ENCODE measurements around the gene DPYD.
"Not testable (repeated sequence)": the region's sequence is repeated elsewhere in the genome, so short reads cannot be mapped to it uniquely, and the experiment has no call there.

DPYD gene

GRCh38 chr1:97364086-97364485 lies 556.7 kb downstream of the DPYD start:
- no peak for DNase-seq (ENCODE audit: low read depth)

GRCh38 chr1:97356309-97356708 lies 564.5 kb downstream of the DPYD start:
- DNase-seq (ENCODE audit: low read depth): no peak

DNA sequence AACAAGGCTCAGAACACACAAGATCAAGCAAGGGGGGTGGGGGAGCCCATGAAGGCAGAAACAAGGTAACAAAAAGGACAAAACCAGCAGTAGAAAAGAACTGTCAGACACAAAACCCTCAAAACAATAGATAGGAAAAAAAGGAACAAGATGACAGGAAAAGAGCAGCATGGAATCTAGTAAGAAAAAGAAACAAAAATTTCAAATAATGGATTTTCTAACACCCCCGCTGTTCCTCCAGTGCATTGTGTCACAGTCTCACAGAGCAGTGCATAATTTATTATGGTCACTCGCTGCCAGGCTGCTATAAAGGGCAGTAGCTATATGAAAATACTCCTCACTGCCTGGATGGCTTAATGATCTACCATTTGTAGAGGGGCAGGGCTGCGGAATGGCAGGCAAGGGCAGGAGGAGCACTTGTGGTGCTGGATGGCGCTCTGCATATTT lies 567.9 kb downstream of the DPYD start:
- no peak for DNase-seq (ENCODE audit: low read depth)

DNA sequence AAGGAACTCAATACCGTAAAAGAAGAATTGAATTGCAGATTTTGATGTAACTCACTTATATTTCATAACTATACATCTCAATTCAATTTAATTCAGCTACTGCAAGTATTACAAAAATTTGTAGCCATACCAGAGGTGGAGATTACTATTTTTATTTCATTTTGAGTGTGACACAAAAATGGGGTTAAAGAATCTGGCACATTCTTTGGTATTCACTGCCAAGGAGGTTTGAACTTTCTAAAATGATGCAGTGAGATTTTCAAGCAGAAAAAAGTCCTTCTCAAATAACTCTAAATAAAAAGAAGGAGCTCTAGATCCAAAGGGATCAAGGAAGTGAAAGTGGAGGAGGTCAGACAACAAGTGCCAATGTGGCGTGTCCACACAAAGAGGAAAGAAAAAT lies 569.0 kb downstream of the DPYD start:
- DNase-seq (ENCODE audit: low read depth): no peak

DNA sequence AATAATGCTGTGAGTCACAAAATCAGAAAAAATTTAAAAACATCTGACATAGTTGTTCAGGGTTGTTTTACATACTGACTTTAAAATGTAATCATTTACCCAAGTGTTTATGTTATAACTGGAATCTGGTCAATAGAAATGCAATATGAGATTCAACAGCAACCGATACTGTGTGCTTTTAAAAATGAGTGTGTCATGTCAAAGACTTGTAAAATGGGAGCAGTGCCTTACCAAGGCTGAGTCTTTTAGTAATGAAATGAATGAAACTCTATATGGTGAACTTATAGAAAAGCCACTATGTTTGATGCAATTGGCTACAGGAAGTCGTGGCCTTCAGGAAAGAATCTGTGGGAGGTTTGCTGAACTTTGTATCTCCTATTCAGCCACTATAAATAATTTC lies 570.2 kb downstream of the DPYD start:
- no peak for DNase-seq (ENCODE audit: low read depth)

- no peak for DNase-seq (ENCODE audit: low read depth)
These were observed 570.6 kb downstream of the DPYD start for GRCh38 chr1:97350241-97350640.

GRCh38 chr1:97349794-97350193 lies 571.0 kb downstream of the DPYD start:
- DNase-seq (ENCODE audit: low read depth): not testable (repeated sequence)

DNA sequence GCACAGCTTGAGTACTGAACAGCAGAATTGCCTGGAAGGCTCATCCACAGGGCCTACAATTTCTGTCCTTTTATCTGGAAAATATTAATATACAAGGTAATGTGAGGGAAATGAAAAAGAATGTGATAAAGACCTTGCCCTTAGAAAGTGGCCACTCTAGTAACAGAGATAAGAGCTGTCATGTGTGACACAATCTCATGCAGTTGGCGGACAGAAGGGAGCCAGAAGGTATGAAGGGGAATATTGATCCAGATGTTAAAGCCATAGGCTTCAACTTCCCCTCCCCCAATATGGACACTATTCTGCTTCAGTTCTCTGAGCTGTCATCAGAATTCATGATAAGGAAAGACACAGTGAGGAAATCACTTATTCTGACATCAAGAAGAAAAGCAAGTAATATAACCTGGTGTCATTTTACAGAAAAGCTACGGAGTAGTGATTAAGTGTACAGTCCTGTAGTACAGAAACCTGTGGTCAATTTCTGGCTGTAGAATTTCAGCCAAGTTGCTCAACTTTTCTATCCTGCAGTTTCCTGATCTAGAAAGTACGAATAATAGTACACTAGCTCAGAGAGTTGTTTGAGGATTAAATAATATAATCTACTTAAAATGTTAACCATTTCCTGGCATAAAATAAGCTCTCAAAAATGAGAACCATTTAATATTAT lies 572.1 kb downstream of the DPYD start:
- DNase-seq (ENCODE audit: low read depth): no peak

GRCh38 chr1:97340951-97341350 lies 579.9 kb downstream of the DPYD start:
- no peak for DNase-seq (ENCODE audit: low read depth)

GRCh38 chr1:97338347-97338746 lies 582.5 kb downstream of the DPYD start:
- no peak for DNase-seq (ENCODE audit: low read depth)

DNA sequence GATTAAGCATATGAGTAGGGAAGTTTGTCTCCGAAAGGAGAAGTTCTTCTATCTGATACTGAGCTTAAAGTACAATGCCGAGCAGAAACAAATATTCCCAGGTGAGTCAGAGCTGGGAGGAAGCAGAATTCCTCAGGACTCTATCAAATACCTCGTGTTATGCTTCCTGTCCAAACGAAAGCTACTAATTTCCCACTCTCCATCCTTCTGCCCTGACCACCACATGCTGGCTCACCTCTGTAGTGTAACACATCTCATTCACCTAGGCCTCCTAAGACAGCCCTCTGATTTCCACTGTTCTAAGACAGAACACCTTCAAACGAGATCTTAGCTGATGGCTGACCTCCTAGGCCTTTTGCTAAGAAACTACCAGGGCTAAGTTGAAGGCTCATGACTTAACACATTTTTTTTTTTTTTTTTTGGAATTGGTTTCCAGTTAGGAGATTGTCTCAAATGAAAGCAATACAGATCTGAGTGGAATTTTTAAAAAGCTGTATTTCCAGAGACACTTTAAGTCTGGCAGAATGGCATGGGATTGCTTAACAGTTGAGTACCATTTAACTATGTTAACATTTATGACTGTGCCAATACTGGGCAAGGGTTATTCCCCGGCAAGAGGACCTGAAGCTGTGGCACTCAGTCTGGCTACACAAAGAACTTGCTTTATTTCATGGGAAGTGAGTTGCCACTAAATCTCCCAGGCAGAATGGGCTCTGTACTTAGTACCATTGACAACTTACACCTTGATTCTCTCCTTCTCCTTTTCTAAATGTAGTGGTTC lies 583.4 kb downstream of the DPYD start:
- no peak for DNase-seq (ENCODE audit: low read depth)

DNA sequence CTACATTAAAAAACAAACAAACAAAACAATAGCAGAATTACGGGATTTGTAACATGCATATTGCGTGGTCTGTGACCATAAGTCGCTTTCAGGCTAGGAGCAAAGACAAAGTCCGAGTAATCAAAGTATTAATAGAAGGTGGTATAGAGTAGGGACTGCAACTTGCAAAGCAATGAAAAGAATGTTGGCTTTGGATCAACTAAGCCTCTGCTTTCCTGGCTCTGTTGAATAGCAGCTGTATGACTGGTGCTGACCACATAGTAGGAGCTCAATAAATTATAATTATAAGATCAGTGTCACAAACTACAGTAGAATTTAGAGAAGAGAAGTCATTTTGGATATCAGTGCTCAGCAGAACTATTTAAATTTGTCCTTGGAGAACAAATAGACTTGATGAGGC lies 586.4 kb downstream of the DPYD start:
- no peak for DNase-seq (ENCODE audit: low read depth)

DNA sequence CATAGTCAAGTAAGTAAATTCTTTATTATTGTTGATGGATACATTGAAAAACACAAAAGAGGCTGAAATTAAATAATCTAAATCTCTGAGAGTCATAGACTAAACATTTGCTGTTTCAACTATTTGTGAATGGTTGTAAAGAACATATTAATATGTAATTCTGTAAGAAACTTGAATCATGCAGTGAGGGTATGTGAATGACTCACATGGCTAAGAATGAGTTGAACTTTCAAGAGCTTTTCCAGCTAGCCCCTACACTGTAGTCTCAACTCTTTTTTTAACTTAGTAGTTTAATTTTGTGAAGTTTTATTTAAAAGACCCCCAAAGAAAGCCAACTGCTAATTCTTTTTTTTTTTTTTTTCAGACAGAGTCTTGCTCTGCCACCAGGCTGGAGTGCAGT lies 588.1 kb downstream of the DPYD start:
- no peak for DNase-seq (ENCODE audit: low read depth)

DNA sequence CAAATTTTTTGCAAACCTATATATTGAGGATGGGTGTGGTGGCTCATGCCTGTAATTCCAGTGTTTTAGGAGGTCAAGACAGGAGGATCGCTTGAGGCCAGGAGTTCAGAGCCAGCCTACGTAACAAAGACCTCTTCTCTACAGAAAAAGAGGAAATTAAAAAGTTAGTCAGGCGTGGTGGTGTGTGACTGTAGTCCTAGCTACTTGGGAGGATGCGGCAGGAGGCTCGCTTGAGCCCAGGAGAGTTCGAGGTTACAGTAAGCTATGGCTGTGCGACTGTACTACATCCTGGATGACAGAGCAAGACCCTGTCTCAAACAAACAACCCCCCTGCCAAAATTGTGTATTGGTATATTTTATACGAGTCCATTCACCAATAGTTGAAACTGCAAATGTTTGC lies 589.7 kb downstream of the DPYD start:
- DNase-seq (ENCODE audit: low read depth): no peak

- DNase-seq (ENCODE audit: low read depth): no peak
These were observed 606.1 kb downstream of the DPYD start for GRCh38 chr1:97314685-97315084.

DNA sequence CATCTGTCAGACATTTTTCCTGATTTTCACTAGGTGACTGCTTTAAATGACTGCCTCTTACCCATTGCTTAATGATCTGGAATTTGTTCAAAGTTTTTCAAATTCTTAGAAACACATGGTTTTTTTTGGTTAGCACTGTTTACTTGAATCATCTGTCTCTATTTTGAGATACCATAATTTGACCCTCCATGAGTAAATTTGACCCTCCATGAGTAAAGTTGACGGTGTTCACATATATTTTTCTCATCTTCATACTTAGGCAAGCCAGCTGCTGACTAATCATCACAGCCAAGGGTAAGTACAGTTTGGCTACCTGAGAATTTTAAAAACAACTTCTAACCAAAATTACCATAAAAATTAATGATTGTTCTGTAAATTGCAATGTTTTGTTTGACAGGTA lies 612.7 kb downstream of the DPYD start:
- DNase-seq (ENCODE audit: low read depth): no peak

DNA sequence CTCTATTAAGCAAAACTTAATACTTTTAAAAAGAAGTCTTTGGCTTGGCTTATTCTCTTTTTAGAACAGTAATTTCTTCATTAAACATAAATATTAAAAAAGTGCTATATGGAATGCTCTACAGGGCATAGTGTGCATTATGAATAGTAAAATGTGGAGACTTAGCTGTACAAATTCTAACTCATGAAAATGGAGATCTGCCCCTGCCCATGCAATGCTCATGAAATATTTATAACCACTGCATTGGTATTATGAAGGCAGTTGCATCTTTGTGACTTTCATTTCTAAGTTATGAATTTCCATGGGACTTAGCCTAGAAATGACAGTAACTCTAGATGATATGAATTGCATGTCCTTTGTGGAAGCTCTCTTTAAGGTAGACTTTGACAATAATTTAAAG lies 613.3 kb downstream of the DPYD start:
- no peak for DNase-seq (ENCODE audit: low read depth)

DNA sequence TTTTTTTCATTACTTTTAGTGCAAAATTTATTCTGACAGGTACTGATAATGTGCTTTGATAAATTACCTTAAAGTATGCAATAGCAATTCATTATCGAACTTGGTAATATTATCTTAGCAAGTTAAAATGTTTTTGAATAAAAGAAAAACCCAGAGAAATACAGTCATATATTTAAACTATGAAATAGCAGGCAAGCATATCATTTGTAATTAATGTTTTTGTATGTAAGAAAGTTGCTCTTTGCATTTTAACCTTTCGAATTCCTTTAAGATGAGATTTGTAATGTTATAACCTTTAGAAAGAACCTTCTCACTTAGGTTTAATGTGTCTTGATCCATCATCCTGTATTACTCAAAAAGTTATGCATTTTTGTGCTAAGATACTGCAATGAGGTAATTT lies 613.7 kb downstream of the DPYD start:
- DNase-seq (ENCODE audit: low read depth): no peak

DNA sequence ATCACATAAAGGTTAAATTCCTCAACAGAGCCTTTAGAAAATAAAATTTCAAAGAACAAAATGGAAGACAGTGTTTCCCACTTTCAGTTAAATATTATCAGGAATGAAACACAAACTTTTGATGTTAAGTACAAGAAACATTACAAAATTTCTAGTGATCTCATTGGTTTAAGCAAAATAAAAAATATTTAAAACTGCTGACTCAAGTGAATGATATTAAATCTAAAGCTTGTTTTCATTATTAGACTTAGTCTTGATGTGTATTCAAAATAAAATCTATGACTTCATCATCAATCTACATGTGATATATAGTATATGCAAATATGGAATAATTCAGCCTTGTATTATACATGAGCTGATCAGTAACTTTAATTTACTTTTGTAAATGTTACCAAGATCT lies 614.3 kb downstream of the DPYD start:
- DNase-seq (ENCODE audit: low read depth): no peak

GRCh38 chr1:97304366-97304765 lies 616.5 kb downstream of the DPYD start:
- DNase-seq (ENCODE audit: low read depth): no peak

- DNase-seq (ENCODE audit: low read depth): no peak
These were observed 621.9 kb downstream of the DPYD start for GRCh38 chr1:97298966-97299365.

GRCh38 chr1:97297611-97298010 lies 623.2 kb downstream of the DPYD start:
- DNase-seq (ENCODE audit: low read depth): no peak

DNA sequence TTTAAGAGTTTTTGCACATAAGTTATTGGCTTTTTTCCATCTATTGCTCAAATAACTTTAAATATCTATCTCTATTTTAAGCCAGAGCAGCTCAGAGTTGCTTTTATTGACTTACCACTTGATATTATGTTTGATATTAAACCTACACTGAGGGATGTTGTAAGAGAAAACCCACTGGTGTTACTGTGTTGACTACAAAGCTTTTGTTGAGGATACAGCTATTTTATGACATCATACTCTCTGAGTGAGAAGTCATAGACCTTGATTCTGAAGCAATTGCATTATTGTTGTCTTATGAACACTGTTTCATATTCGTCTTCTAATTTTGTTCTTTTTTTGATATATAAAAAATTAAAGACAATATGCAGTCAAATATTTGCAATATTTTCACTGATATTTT lies 638.9 kb downstream of the DPYD start:
- DNase-seq (ENCODE audit: low read depth): no peak
